Left renal cortex interstitium (tissue), 4 donors: ENCODE results near the gene PDE7B. TPM values are rescaled to one million over a fixed set of nuclear protein-coding genes. Genes with fewer than 3 reads are reported as not detected.

ENCODE experiments used
- DNase-seq, 4 donors: peaks; one replicate each; pipeline ENCODE4 v3.0.0-alpha.2; 2013; ENCODE audit warnings: low read depth in 4 of 4, low spot score in 2 of 4, missing footprints in 1 of 4
- polyA plus RNA-seq, 4 donors: library from polyadenylated mRNA; unstranded; fragments of 120-200 nt; gene quantifications; one replicate each; pipeline ENCODE4 v1.2.1, GENCODE V29; 2013; ENCODE audit not compliant: insufficient read length in 4 of 4

PDE7B gene
- polyA plus RNA-seq, 4 donors: 6.7 to 10.0 (median 8.0) TPM

DNA sequence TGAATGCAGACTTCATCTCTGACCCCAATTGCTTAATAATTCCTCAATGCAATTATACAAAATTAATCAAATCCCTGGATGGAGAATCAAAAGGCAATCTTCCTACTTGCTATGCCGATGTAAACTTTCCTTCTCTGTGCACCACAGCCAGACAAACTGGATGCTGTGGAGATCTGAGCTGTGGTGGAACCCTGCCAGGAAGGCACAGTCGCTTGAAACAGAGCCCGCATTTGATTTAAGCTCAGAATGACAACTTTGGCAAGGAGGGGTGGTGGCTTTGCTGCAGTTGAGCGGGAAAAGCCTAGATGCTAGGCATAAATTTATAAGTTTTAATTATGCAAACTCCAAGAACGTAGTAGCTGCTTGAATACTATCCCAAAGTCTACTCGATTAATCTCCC lies 207.8 kb downstream of the PDE7B start:
- DNase-seq: no peak

DNA sequence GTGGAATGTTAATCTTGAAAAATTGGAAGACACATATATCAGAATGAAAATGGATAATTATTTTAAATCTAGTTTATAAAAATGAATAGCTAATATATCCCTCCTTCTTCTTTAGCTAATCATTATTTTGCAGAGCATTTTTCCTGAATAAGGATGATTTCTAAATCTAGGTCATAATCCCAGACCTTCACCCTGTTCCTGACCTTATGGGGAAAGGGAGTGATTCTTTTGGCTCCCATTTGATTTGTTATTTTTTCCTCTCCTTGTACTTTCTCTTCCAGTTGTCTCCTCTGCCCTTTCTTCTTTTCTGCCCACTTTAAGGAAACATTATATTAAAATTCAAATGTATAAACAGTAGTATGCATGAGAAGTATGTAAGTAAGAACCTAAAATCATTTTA lies 208.6 kb downstream of the PDE7B start:
- DNase-seq: no peak

DNA sequence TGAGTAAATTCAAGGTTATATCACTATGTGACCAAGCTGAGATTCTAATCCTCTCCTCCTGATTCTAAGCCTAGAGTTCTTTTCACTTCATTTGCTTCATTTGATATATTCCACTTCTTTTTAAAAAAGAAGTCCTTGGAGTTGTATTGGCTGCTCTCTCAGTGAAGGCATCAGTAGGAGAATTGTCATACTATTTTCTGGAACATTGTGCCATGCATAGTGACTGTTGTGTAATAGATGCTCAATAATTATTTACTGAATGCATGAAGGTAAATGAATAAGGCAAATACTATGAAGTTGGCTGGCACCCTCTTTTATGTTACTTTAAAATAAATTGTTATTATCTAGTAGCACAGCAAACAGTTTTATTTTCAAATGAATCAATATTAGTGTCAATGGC lies 209.3 kb downstream of the PDE7B start:
- DNase-seq: no peak

DNA sequence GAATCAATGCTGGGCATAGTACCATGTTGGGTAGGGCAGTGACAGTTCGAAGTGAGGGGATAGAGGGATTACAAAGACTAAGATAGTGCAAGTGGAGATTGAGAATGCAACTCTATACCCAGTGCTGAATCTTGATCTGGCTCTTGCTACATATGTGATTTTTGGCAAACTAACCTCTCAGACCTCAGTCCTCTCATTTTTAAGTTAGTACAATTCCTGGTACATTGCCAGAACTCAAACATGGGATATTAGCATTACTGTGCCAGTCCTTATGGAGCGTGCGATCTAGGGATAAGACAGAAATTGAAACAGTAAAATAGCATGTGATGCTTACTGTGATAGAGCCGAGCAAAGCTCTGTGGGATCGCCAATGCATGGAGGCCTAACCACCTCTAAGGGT lies 210.2 kb downstream of the PDE7B start:
- no peak for DNase-seq

GRCh38 chr6:136063096-136063495 lies 211.6 kb downstream of the PDE7B start:
- no peak for DNase-seq

DNA sequence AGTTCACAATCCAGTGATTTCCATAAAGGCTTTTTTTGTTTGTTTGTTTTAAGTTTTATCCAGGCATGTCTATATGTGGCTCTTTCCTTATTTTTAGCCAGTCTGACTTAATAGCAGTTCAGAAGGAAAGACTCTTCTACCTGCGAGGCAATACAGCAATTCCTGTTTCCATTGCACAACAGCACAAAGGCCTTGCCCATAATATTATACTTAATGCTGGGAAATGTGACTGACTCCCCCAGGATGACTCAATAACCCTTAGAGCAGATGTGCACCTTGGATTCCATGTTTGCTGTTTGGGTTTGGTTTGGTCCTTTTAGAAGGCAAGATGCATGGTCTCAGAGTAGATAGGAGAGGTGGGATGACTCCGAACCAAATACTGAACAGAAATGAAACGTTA lies 214.5 kb downstream of the PDE7B start:
- no peak for DNase-seq

DNA sequence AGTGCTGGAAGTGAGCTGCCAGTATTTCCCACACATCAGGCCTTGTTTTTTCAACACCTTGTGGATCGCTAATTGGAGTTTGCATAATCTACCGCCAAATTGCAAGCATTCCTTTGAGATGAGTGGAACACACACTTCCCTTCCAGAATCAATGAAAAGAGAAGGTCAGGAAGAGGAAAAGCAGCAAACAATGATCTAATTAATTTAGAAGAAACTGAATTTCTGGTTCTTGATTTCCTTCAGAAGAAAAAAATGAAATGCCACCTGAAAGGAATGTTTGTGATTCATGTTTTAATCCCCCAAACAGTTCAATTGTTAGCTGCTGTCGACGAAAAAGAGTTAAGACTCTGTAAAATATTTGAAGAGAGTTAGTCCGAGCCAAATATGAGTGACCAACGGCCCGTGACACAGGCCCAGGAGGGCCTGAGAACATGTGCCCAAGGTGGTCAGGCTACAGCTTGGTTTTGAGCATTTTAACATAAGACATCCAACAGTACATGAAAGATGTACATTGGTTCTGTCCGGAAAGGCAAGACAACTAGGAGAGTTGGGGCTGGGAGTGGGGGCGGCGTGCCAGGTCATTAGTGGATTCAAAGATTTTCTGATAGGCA lies 216.3 kb downstream of the PDE7B start:
- DNase-seq: no peak

GRCh38 chr6:136069119-136069518 lies 217.6 kb downstream of the PDE7B start:
- no peak for DNase-seq

GRCh38 chr6:136070815-136071214 lies 219.3 kb downstream of the PDE7B start:
- no peak for DNase-seq

DNA sequence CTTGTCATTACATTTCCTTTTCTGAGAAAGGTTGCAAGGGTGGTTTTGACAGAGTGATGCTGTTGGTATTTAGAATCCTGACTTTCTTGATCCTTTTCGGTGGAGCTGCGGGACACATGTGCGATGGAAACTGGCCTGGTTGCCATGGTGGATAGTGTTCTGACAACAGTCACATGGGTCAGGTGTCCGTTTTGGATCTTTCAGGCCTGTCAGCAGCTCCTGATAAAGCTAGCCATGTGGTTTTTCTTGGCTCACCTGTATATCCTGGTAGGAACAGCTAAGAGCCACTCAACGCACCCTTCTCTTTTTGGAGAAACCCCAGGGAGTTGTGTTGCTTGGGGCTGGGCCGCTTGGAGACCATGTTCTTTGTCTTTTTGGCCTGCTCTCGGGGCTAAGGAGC lies 221.2 kb downstream of the PDE7B start:
- no peak for DNase-seq

DNA sequence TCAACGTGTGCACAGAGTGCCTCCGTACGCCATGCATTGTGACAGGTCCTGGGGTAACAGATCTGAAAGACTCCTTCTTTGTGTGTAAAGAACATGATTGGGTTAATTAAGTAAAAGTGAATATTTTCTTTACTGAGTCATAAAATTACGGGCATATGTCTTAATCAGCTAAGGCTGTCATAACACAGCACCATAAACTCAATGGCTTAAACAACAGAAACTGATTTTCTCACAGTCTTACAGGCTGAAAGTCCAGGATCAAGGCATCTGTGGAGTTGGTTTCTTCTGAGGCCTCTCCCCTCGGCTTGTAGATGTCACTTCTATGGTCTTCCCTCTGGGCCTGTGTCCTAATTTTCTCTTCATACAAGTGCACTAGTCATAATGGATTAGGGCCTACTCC lies 221.7 kb downstream of the PDE7B start:
- no peak for DNase-seq

DNA sequence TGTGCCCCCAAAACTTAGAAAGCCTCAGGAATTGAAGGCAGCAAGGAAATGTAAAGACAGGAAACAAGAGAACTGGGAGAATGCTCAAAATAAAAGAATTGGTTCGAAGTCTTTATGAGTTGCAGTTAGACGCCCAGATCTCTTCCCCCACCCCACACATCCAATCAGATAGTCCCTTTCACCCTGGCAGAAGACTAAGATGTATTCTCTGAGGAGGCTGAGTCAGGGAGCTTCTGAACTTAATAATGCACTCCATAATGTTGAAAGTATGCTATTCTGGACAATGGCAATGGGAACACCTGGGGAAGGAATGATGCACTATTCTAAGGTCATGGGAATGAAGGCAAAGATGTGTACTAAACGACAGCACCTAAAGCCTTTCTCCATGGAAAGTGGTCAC lies 225.0 kb downstream of the PDE7B start:
- DNase-seq: no peak

DNA sequence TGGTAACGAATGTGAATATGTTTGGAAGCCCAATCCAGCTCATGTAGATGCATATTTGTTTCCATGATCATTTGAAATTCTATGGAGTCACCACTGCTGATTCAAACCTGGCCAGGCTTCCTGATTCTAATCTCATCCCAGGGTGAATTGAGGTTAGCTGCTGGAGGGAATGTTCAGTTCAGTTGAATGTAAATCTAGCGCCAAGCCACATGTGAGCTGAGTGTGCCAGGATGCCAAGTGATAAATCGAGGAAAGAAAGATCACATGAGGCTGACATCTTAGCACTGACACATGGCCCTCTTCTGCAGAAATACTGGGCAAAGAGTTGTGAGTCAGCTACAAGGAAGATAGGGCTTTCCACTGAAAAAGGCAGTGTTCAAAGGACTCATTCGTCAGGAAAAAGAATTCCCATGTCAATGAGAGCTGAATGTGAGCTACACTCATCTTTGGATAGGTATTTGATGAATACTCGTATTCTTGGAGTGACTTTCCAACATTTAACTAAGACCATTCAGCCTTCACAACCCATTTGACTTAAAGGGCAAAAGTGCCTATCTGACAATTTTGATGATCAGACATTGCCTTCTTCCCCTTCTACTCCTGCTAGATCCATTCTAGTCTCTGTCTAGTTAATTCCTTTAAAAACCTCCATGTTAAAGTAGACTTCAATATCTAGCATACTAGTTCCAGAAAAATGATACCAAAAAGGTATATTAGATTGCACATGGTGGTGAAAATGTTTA lies 226.5 kb downstream of the PDE7B start:
- DNase-seq: no peak

DNA sequence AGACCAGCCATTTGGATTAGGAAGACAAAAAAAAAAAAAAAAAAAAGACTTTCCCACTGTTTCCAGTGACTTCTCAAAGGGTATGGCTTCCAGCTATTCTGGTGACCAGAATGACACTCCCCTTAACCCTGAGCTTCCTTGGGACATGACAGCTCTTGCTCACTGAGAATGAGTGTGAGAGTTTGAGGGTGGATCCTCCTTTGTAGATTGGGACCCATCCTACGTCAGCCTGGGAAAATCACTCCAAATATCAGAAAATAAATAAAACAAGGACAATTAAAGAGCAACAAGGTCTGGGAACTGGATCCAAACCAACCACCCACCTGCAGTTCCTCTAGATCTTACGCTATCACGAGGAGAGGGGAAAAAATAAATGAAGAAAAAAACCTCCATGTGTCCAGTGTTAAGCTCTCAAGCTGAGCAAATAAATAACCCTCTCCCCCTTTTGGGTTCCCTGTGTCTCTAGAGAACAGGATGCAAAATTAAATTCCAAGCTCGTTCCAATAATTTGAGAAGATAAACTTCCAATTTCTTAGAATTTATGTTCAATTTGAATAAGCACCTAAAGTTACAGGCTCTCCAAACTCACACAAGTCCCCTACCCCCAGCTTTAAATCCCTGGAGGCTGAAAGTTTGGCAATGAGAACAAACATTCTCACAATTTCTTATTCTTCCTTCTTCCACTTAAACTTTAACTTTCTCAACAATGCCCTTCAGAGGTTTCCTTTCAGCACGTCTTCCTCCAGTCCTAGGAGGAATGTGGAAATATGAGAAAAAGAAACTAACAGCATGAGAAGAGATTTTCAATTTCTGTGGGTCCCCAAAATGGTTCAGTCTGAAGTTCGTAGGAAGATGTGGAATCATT lies 228.4 kb downstream of the PDE7B start:
- no peak for DNase-seq

- no peak for DNase-seq
Measured at GRCh38 chr6:136083540-136083939, 232.0 kb downstream of the PDE7B start.

DNA sequence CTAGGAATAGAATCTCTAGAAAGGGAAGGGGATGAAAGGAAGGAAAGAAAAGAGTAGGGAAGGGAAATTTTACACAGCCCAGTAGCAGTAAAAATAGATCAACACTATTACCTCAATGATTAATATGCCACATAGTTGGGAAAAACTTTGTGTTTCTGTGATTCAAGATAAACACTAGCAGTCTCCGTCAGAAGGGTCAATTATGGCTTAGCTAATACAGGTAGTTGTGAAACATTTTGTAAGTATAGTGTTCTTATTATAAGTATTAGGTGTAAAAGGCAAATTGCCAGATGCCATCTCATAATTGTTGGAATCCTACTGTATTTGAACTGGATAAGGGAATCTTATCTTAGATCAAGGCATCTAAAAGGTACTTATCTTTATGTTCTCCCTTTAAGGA lies 232.9 kb downstream of the PDE7B start:
- no peak for DNase-seq

DNA sequence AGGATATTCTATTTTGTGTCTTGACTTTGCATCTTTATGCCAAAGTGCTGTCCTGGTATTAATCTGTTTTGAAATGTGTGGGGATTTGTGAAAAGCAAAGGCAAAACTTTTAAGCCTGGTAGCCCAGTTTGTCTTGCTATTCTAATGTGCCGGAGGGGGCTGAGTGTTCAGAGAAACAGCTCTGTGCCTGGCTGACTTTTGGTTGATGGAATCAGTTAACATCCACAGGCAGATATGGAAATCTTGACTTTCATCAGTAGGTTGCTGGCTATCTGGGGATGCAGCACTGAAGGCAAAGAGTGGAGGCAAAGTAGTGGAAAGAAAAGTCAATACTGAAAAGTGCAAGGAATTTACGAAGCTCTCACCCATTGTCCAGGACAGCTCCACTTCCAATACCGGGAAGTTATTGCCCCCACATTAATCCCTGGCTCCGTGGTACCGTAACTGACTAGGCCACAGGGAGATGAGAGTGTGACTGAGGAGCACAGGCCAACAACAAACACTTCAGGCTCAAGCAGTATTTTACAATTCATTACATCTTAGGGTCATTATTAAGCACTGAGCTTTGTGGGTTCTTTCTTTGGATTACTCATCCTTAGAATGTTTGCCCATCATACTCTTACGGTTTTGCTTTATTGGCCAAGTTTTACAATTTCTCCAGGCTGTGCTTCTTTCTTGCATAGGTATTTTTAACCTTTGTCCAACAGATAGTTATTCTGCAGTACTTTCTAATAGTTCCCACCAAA lies 234.0 kb downstream of the PDE7B start:
- no peak for DNase-seq

DNA sequence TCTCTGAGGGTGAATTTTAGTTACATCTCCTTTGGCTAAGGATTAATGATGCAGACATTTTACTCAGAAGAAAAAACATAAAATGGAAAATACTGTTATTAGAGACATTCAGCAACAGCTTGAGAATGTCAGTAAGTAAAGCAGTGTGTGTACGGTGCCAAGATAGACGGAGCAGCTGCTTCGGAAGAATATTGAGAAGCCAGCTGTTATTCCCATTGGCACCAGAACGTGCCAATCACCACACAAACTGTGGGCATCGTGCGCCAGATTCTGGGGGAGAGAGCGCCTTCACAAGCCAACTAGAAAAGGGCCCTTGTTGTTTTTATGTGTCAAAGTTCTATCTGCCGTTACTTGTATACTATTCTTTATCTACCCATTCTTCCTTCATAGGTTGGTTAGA lies 235.2 kb downstream of the PDE7B start:
- DNase-seq: no peak

- DNase-seq: no peak
Measured at GRCh38 chr6:136087986-136088385, 236.5 kb downstream of the PDE7B start.

- DNase-seq: no peak
Measured at GRCh38 chr6:136088693-136089092, 237.2 kb downstream of the PDE7B start.

DNA sequence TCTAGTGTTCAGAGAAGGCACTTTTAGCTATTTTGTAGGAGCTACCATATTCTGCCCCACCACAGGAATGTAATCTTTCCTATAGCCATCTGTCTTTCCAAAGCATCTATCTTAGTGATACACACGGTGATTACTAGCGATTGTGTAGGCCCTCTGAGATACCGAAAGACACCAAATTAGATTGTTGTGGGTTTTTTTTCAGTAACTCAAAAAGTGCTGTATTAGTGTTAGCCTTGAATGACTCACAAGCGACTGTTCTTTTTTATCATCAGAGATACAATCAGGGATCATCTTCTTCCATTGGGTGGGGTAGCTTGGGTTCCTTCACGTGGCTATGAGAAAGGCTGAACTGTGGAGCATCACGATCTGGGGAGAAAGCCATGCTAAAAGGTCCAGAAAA lies 238.4 kb downstream of the PDE7B start:
- DNase-seq: no peak
